ENCODE measurements around the gene ANO8. TPM values are rescaled to one million over a fixed set of nuclear protein-coding genes. Genes with fewer than 3 reads are reported as not detected.

Gene ANO8
- total and polyA plus RNA-seq, 2 experiments from 2014 or later: 4.5 to 24.9 TPM

DNA sequence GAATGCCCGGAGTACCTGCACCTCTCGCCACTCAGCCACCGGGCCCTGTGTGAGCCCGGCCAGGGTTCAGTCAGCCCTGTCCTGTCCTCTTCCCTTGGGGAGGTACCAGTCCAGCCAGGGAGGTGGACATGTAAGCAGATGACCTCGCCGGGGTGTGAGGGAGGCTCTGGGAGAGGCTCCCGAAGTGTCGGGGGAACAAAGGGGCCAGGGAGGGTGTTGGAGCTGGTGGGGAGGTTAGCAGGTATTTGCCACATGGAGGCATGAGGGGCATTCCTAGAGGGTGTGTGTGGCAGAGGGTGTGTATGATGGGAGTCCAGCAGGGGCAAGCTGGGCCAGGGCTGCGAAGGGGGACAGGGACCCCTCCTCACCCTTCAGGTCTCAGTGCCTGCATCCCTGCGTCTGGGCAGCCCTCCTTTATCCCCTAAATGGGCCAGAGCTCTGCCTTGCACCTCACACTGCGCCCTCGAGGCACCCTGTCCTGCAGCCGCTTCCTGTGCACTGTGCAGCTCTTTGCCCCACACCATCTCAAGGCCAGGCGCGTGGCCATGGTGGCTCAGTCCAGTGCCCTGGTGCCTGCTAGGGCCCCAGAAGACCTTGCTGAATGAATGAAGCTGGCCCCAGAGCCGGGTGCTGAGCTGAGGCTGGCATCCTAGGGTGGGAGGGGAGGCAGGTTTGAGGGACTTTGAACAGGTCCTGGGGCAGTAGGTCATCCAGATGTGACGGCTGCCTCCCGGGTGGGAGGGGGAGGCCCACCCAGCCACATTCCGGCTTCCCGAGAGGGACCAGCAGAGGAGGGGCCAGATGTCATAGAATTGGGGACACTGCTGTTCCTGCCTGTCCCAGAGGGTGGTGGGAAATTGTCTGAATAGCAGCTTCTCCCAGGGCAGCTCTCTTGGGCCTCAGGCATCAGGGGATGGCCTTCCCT lies 22.2 kb downstream of the ANO8 start (continued):
- TF ChIP-seq, protein P1, sequence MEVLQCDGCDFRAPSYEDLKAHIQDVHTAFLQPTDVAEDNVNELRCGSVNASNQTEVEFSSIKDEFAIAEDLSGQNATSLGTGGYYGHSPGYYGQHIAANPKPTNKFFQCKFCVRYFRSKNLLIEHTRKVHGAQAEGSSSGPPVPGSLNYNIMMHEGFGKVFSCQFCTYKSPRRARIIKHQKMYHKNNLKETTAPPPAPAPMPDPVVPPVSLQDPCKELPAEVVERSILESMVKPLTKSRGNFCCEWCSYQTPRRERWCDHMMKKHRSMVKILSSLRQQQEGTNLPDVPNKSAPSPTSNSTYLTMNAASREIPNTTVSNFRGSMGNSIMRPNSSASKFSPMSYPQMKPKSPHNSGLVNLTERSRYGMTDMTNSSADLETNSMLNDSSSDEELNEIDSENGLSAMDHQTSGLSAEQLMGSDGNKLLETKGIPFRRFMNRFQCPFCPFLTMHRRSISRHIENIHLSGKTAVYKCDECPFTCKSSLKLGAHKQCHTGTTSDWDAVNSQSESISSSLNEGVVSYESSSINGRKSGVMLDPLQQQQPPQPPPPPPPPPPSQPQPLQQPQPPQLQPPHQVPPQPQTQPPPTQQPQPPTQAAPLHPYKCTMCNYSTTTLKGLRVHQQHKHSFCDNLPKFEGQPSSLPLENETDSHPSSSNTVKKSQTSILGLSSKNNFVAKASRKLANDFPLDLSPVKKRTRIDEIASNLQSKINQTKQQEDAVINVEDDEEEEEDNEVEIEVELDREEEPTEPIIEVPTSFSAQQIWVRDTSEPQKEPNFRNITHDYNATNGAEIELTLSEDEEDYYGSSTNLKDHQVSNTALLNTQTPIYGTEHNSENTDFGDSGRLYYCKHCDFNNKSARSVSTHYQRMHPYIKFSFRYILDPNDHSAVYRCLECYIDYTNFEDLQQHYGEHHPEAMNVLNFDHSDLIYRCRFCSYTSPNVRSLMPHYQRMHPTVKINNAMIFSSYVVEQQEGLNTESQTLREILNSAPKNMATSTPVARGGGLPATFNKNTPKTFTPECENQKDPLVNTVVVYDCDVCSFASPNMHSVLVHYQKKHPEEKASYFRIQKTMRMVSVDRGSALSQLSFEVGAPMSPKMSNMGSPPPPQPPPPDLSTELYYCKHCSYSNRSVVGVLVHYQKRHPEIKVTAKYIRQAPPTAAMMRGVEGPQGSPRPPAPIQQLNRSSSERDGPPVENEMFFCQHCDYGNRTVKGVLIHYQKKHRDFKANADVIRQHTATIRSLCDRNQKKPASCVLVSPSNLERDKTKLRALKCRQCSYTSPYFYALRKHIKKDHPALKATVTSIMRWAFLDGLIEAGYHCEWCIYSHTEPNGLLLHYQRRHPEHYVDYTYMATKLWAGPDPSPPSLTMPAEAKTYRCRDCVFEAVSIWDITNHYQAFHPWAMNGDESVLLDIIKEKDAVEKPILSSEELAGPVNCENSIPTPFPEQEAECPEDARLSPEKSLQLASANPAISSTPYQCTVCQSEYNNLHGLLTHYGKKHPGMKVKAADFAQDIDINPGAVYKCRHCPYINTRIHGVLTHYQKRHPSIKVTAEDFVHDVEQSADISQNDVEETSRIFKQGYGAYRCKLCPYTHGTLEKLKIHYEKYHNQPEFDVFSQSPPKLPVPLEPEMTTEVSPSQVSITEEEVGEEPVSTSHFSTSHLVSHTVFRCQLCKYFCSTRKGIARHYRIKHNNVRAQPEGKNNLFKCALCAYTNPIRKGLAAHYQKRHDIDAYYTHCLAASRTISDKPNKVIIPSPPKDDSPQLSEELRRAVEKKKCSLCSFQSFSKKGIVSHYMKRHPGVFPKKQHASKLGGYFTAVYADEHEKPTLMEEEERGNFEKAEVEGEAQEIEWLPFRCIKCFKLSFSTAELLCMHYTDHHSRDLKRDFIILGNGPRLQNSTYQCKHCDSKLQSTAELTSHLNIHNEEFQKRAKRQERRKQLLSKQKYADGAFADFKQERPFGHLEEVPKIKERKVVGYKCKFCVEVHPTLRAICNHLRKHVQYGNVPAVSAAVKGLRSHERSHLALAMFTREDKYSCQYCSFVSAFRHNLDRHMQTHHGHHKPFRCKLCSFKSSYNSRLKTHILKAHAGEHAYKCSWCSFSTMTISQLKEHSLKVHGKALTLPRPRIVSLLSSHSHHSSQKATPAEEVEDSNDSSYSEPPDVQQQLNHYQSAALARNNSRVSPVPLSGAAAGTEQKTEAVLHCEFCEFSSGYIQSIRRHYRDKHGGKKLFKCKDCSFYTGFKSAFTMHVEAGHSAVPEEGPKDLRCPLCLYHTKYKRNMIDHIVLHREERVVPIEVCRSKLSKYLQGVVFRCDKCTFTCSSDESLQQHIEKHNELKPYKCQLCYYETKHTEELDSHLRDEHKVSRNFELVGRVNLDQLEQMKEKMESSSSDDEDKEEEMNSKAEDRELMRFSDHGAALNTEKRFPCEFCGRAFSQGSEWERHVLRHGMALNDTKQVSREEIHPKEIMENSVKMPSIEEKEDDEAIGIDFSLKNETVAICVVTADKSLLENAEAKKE (CRISPR knock-in tag; IDR thresholded peaks at IDR 0.05): no peak
- TF ChIP-seq NANOG (IDR thresholded peaks at IDR 0.05; ENCODE audit: borderline replicate concordance) (no peak), EZH2 (IDR thresholded peaks at IDR 0.05; ENCODE audit: low read depth, unreplicated experiment) (no peak), STAT1 (IDR thresholded peaks at IDR 0.05; ENCODE audit: unreplicated experiment) (no peak), EZH2phosphoT487 (IDR thresholded peaks at IDR 0.05; ENCODE audit: unreplicated experiment) (no peak), CREB1 (CRISPR knock-in tag; IDR thresholded peaks at IDR 0.05; ENCODE audit: low read depth) (no peak), POLR2AphosphoS5 (IDR thresholded peaks at IDR 0.05; ENCODE audit: low read depth) (no peak), JUNB (IDR thresholded peaks at IDR 0.05; ENCODE audit: unreplicated experiment) (no peak)
- TF ChIP-seq, protein P2, sequence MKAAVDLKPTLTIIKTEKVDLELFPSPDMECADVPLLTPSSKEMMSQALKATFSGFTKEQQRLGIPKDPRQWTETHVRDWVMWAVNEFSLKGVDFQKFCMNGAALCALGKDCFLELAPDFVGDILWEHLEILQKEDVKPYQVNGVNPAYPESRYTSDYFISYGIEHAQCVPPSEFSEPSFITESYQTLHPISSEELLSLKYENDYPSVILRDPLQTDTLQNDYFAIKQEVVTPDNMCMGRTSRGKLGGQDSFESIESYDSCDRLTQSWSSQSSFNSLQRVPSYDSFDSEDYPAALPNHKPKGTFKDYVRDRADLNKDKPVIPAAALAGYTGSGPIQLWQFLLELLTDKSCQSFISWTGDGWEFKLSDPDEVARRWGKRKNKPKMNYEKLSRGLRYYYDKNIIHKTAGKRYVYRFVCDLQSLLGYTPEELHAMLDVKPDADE (IDR thresholded peaks at IDR 0.05): no peak
- TF ChIP-seq, protein P3, sequence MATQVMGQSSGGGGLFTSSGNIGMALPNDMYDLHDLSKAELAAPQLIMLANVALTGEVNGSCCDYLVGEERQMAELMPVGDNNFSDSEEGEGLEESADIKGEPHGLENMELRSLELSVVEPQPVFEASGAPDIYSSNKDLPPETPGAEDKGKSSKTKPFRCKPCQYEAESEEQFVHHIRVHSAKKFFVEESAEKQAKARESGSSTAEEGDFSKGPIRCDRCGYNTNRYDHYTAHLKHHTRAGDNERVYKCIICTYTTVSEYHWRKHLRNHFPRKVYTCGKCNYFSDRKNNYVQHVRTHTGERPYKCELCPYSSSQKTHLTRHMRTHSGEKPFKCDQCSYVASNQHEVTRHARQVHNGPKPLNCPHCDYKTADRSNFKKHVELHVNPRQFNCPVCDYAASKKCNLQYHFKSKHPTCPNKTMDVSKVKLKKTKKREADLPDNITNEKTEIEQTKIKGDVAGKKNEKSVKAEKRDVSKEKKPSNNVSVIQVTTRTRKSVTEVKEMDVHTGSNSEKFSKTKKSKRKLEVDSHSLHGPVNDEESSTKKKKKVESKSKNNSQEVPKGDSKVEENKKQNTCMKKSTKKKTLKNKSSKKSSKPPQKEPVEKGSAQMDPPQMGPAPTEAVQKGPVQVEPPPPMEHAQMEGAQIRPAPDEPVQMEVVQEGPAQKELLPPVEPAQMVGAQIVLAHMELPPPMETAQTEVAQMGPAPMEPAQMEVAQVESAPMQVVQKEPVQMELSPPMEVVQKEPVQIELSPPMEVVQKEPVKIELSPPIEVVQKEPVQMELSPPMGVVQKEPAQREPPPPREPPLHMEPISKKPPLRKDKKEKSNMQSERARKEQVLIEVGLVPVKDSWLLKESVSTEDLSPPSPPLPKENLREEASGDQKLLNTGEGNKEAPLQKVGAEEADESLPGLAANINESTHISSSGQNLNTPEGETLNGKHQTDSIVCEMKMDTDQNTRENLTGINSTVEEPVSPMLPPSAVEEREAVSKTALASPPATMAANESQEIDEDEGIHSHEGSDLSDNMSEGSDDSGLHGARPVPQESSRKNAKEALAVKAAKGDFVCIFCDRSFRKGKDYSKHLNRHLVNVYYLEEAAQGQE (IDR thresholded peaks at IDR 0.05; ENCODE audit: unreplicated experiment): no peak
